Measurements from ENCODE around the gene NOCT. TPM values are rescaled to one million over a fixed set of nuclear protein-coding genes. Genes with fewer than 3 reads are reported as not detected.

The NOCT gene
- total and polyA plus RNA-seq, 3 donors from 2014 or later, result 7.7 to 19.3 (median 19.0) TPM

GRCh38 chr4:139036885-139037284 lies 21.3 kb downstream of the NOCT start:
- H3K4me3 ChIP-seq, result no peak overlapping the region
- WGBS, 2 donors, result 83 to 93% methylated on average over 2 of the region's 2 CpGs
- H3K27ac ChIP-seq, result no peak overlapping the region
- no peaks in the 10 kb centered on the region for H3K36me3 ChIP-seq (ENCODE audit: low read depth, missing control alignments)
- H3K4me1 ChIP-seq, result no peaks in the 10 kb centered on the region
- TF ChIP-seq POLR2A (IDR thresholded peaks at IDR 0.05) (no peak), CTCF (IDR thresholded peaks at IDR 0.05) (no peak)
- H3K9me3 ChIP-seq, result no peaks in the 10 kb centered on the region
- intact Hi-C loops (cut with DNase I; ENCODE audit: low total_unique reads), result no loop called here
- DNase-seq, result no peak
- H3K27me3 ChIP-seq, result no peaks in the 10 kb centered on the region

GRCh38 chr4:139038874-139039443 lies 23.4 kb downstream of the NOCT start:
- WGBS, 2 donors, result 82 to 89% methylated on average over 1 of the region's 1 CpG
- no peaks in the 10 kb centered on the region for H3K36me3 ChIP-seq (ENCODE audit: low read depth, missing control alignments)
- H3K4me3 ChIP-seq, result no peak overlapping the region
- no peak for TF ChIP-seq POLR2A (IDR thresholded peaks at IDR 0.05)
- no peak for TF ChIP-seq CTCF (IDR thresholded peaks at IDR 0.05)
- intact Hi-C loops (cut with DNase I; ENCODE audit: low total_unique reads), result no loop called here
- H3K4me1 ChIP-seq, result no peaks in the 10 kb centered on the region
- no peaks in the 10 kb centered on the region for H3K9me3 ChIP-seq
- no peak for DNase-seq
- no peak overlapping the region for H3K27ac ChIP-seq
- no peaks in the 10 kb centered on the region for H3K27me3 ChIP-seq

- no peak for DNase-seq
- Histone ChIP-seq H3K4me1 (no peaks in the 10 kb centered on the region), H3K27me3 (no peaks in the 10 kb centered on the region), H3K27ac (no peak overlapping the region), H3K9me3 (no peaks in the 10 kb centered on the region), H3K36me3 (ENCODE audit: low read depth, missing control alignments) (no peaks in the 10 kb centered on the region), H3K4me3 (no peak overlapping the region)
- intact Hi-C loops (cut with DNase I; ENCODE audit: low total_unique reads), result no loop called here
- no peak for TF ChIP-seq CTCF (IDR thresholded peaks at IDR 0.05)
- no peak for TF ChIP-seq POLR2A (IDR thresholded peaks at IDR 0.05)
- 71 to 86% methylated on average over 6 to 10 of the region's 10 CpGs for WGBS, 2 donors
Observed at GRCh38 chr4:139042981-139043460, 27.4 kb downstream of the NOCT start.

GRCh38 chr4:139044291-139044690 lies 28.7 kb downstream of the NOCT start:
- 96 to 99% methylated on average over 2 of the region's 2 CpGs for WGBS, 2 donors

More at GRCh38 chr4:139044291-139044690, 28.7 kb downstream of the NOCT start:
- no peaks in the 10 kb centered on the region for H3K9me3 ChIP-seq
- no peak overlapping the region for H3K4me3 ChIP-seq
- no peak overlapping the region for H3K27ac ChIP-seq
- TF ChIP-seq POLR2A (IDR thresholded peaks at IDR 0.05) (no peak), CTCF (IDR thresholded peaks at IDR 0.05) (no peak)
- H3K36me3 ChIP-seq (ENCODE audit: low read depth, missing control alignments), result no peaks in the 10 kb centered on the region
- intact Hi-C loops (cut with DNase I; ENCODE audit: low total_unique reads), result no loop called here
- no peak for DNase-seq
- H3K27me3 ChIP-seq, result no peaks in the 10 kb centered on the region
- H3K4me1 ChIP-seq, result no peaks in the 10 kb centered on the region
